Natural killer cell (primary cell): ENCODE measurements around the gene PROX1. TPM values are rescaled to one million over a fixed set of nuclear protein-coding genes. Genes with fewer than 3 reads are reported as not detected.
"Not testable (repeated sequence)": the region's sequence is repeated elsewhere in the genome, so short reads cannot be mapped to it uniquely, and the experiment has no call there.

Source experiments
- ATAC-seq, 3 donors: fragments of 150-1000 bp in 2 of 3; fragments of 200-7000 bp in 1 of 3; cut with Tn5 transposase; 1 replicate in 1 of 3; 2 replicates in 2 of 3; pipeline ENCODE4 v1.10.0; 2021; ENCODE audit warnings: mild to moderate bottlenecking in 2 of 3, moderate library complexity in 2 of 3
- DNase-seq, 2 donors: peaks; one replicate each; pipeline versions ENCODE4 v3.0.0 to v3.0.0-alpha.2; 2013 to 2021; ENCODE audit warnings: mixed read lengths in 1 of 2
- H3K27ac ChIP-seq: one replicate; pipeline ENCODE4 v1.5.1; 2013; ENCODE audit warnings: mild to moderate bottlenecking, low read length
- H3K27me3 ChIP-seq: one replicate; pipeline ENCODE4 v1.6.1; 2013; ENCODE audit warnings: low read length; ENCODE audit not compliant: control insufficient read depth, insufficient read depth
- H3K36me3 ChIP-seq: one replicate; pipeline ENCODE4 v1.6.1; 2013; ENCODE audit warnings: low read length; ENCODE audit not compliant: control insufficient read depth, insufficient read depth
- H3K4me1 ChIP-seq: one replicate; pipeline ENCODE4 v1.6.1; 2013; ENCODE audit warnings: low read length; ENCODE audit not compliant: control insufficient read depth, insufficient read depth
- H3K4me3 ChIP-seq: one replicate; pipeline ENCODE4 v1.5.1; 2013; ENCODE audit warnings: low read length
- H3K9me3 ChIP-seq: one replicate; pipeline ENCODE4 v1.6.1; 2013; ENCODE audit warnings: low read length; ENCODE audit not compliant: control insufficient read depth, insufficient read depth
- H3K27ac Mint-ChIP-seq, 2 donors: one replicate each; pipeline ENCODE4 v1.8.0; 2022; ENCODE audit warnings: mild to moderate bottlenecking in 2 of 2, mixed read lengths in 2 of 2, moderate library complexity in 1 of 2
- H3K27me3 Mint-ChIP-seq, 2 donors: one replicate each; pipeline ENCODE4 v1.8.0; 2022; ENCODE audit warnings: low read depth in 2 of 2, mixed read lengths in 2 of 2
- H3K36me3 Mint-ChIP-seq: one replicate; pipeline ENCODE4 v1.8.0; 2022; ENCODE audit warnings: mixed read lengths
- H3K4me1 Mint-ChIP-seq, 2 donors: one replicate each; pipeline ENCODE4 v1.8.0; 2022; ENCODE audit warnings: mixed read lengths in 2 of 2
- H3K4me3 Mint-ChIP-seq: one replicate; pipeline ENCODE4 v1.8.0; 2022; ENCODE audit warnings: mild to moderate bottlenecking, moderate library complexity, mixed read lengths
- H3K9me3 Mint-ChIP-seq, 2 donors: one replicate each; pipeline ENCODE4 v1.8.0; 2022; ENCODE audit warnings: mixed read lengths in 2 of 2
- WGBS: methylation state at CpG from one replicate; pipeline ENCODE4 v1.1.7; 2013; ENCODE audit warnings: missing lambda C conversion rate; ENCODE audit not compliant: insufficient coverage; 5-methylcytosine and 5-hydroxymethylcytosine counted together
- intact Hi-C: fragments of 100-400 bp; cut with micrococcal nuclease; formaldehyde crosslinking; loops from one replicate; pipeline ENCODE4 v1.14.2; 2022
- total RNA-seq, 4 donors: library from RNA; stranded (reverse); fragments of 120-200 nt in 1 of 4; gene quantifications; one replicate each; pipeline versions ENCODE4 v1.2.3 to v1.2.4, GENCODE V29; 2013 to 2022
- TF ChIP-seq, protein P1 (sequence below): fragments of 200-600 bp; IDR thresholded peaks from one replicate; pipeline ENCODE4 v1.8.0; 2022; ENCODE audit warnings: antibody characterized with exemption

Gene PROX1
- total RNA-seq, 3 donors from 2014 or later (not counting 1 experiment from before 2014, with no cell fraction given) = not detected

DNA sequence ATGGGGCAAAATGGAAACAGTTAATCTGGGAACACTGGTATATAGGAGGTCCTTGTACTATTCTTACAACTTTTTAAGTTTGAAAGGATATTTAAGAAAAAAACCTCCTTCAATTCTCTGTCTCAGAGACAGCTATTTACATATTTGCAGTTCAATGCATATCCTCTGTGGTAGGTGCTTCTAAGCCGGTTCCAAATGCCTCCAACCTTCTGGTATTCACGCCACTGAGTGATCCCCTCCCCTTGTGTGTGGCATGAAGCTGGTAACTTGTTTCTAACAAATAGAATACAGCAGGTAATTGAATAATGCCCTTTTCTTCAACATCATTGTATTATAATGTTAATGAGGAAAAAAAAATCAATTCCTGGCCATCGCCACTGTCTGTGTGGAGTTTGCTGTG is 91.2 kb downstream of the PROX1 start:
- no peak overlapping the region for H3K4me3 Mint-ChIP-seq
- H3K27me3 ChIP-seq = no peaks in the 10 kb centered on the region
- TF ChIP-seq, protein P1, sequence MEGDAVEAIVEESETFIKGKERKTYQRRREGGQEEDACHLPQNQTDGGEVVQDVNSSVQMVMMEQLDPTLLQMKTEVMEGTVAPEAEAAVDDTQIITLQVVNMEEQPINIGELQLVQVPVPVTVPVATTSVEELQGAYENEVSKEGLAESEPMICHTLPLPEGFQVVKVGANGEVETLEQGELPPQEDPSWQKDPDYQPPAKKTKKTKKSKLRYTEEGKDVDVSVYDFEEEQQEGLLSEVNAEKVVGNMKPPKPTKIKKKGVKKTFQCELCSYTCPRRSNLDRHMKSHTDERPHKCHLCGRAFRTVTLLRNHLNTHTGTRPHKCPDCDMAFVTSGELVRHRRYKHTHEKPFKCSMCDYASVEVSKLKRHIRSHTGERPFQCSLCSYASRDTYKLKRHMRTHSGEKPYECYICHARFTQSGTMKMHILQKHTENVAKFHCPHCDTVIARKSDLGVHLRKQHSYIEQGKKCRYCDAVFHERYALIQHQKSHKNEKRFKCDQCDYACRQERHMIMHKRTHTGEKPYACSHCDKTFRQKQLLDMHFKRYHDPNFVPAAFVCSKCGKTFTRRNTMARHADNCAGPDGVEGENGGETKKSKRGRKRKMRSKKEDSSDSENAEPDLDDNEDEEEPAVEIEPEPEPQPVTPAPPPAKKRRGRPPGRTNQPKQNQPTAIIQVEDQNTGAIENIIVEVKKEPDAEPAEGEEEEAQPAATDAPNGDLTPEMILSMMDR = no peak
- intact Hi-C loops = no loop called here
- 100% methylated on average over 1 of the region's 3 CpGs for WGBS
- peaks cover 8 to 14% of the 10 kb centered on the region in 2 donors for H3K27me3 Mint-ChIP-seq
- H3K27ac Mint-ChIP-seq = no peak overlapping the region
- H3K36me3 Mint-ChIP-seq = no peaks in the 10 kb centered on the region
- peaks cover 0 to 2% of the 10 kb centered on the region in 2 donors for H3K9me3 Mint-ChIP-seq
- no peaks in the 10 kb centered on the region for H3K9me3 ChIP-seq
- ATAC-seq = no peak
- H3K4me3 ChIP-seq = no peak overlapping the region
- H3K36me3 ChIP-seq = no peaks in the 10 kb centered on the region
- no peaks in the 10 kb centered on the region for H3K4me1 Mint-ChIP-seq
- no peaks in the 10 kb centered on the region for H3K4me1 ChIP-seq
- DNase-seq = no peak
- no peak overlapping the region for H3K27ac ChIP-seq

DNA sequence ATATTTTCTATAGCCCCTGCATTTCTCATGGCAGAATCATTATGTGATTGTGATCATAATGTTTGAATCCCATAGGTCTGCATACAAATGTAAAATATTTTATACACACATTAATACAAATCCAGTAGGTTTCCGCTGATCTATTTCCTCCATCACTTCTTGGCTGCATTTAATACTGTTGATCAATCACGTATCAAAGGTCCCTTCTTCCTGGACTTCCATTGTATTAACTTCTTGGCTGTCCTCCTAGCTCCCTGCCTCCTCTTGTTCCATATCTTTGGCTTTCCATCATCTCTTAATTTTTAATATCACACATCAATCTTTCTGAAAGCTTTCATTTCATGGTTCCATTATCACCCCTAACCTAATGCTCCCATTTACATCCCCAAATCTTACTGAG is 97.6 kb downstream of the PROX1 start:
- Histone ChIP-seq H3K9me3 (no peaks in the 10 kb centered on the region), H3K4me1 (no peaks in the 10 kb centered on the region), H3K36me3 (no peaks in the 10 kb centered on the region), H3K27me3 (no peaks in the 10 kb centered on the region), H3K27ac (no peak overlapping the region), H3K4me3 (no peak overlapping the region)
- peaks cover 0 to 7% of the 10 kb centered on the region in 2 donors for H3K27me3 Mint-ChIP-seq
- no peak for DNase-seq
- 90% methylated on average over 2 of the region's 2 CpGs for WGBS
- TF ChIP-seq, protein P1 = no peak
- H3K4me3 Mint-ChIP-seq = no peak overlapping the region
- no peaks in the 10 kb centered on the region for H3K4me1 Mint-ChIP-seq
- H3K27ac Mint-ChIP-seq = no peak overlapping the region
- intact Hi-C loops = no loop called here
- no peaks in the 10 kb centered on the region for H3K36me3 Mint-ChIP-seq
- ATAC-seq = no peak
- H3K9me3 Mint-ChIP-seq = peaks cover 0 to 2% of the 10 kb centered on the region in 2 donors

DNA sequence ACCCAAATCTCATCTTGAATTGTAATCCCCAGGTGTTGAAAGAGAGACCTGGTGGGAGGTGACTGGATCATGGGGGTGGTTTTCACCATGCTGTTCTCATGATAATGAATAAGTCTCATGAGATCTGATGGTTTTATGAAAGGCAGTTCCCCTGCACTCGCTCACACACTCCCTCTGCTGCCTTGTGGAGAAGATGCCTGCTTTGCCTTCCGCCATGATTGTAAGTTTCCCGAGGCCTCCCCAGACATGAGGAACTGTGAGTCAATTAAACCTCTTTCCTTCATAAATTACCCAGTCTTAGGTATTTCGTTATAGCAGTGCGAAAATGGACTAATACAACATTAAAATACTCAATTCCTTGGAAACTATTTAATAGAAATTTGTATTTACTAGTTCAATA is 99.2 kb downstream of the PROX1 start:
- H3K36me3 Mint-ChIP-seq = no peaks in the 10 kb centered on the region
- Histone ChIP-seq H3K36me3 (no peaks in the 10 kb centered on the region), H3K27me3 (no peaks in the 10 kb centered on the region), H3K4me1 (no peaks in the 10 kb centered on the region), H3K9me3 (no peaks in the 10 kb centered on the region), H3K27ac (no peak overlapping the region), H3K4me3 (no peak overlapping the region)
- no peaks in the 10 kb centered on the region for H3K4me1 Mint-ChIP-seq
- H3K27ac Mint-ChIP-seq = no peak overlapping the region
- peaks cover 3 to 4% of the 10 kb centered on the region in 2 donors for H3K9me3 Mint-ChIP-seq
- H3K4me3 Mint-ChIP-seq = no peak overlapping the region
- H3K27me3 Mint-ChIP-seq = peaks cover 0 to 7% of the 10 kb centered on the region in 2 donors
- ATAC-seq (no peak), DNase-seq (no peak)
- whole genome bisulfite sequencing = 88% methylated on average over 3 of the region's 5 CpGs
- TF ChIP-seq, protein P1 = no peak
- intact Hi-C loops = no loop called here

DNA sequence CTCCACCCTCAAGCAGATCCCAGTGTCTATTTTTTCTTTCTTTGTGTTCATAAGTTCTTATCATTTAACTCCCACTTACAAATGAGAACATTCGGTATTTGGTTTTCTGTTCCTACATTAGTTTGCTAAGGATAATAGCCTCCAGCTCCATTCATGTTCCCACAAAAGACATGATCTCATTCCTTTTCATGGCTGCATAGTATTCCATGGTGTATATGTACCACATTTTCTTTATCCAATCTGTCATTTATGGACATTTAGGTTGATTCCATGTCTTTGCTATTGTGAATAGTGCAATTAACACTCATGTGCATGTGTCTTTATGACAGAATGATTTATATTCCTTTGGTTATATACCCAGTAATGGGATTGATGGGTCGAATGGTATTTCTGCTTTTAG is 101.2 kb downstream of the PROX1 start:
- H3K27ac ChIP-seq, ATAC-seq, H3K36me3 Mint-ChIP-seq, H3K27ac Mint-ChIP-seq, H3K4me3 Mint-ChIP-seq, H3K27me3 ChIP-seq, H3K36me3 ChIP-seq, H3K4me3 ChIP-seq, H3K4me1 ChIP-seq, DNase-seq, H3K9me3 ChIP-seq, H3K4me1 Mint-ChIP-seq, intact Hi-C loops, H3K27me3 Mint-ChIP-seq: not testable (repeated sequence)
- WGBS = 100% methylated on average over 1 of the region's 2 CpGs
- H3K9me3 Mint-ChIP-seq = peaks cover 3 to 10% of the 10 kb centered on the region in 2 donors
